PC-3 (cell line): Measurements from ENCODE around the gene MREG. TPM values are rescaled to one million over a fixed set of nuclear protein-coding genes. Genes with fewer than 3 reads are reported as not detected.

Experiments used
- ATAC-seq: fragments of 200-7000 bp; cut with Tn5 transposase; 2 replicates; pipeline ENCODE4 v1.9.1; 2020; ENCODE audit warnings: mild to moderate bottlenecking, moderate library complexity
- BruUV-seq: library from RNA; stranded (reverse); fragments of 400-500 nt; replicated peaks from 2 replicates; lab custom pipeline; 2021; lab: Mats Ljungman, UMichigan
- CTCF ChIA-PET: fragments of 300-600 bp; sonication (Branson Sonifier 250); formaldehyde crosslinking; loops from one replicate; lab custom pipeline; 2022; ENCODE audit warnings: antibody characterized with exemption; lab: Charles Lee
- POLR2A ChIA-PET: fragments of 300-600 bp; sonication (Branson Sonifier 250); formaldehyde crosslinking; loops from one replicate; lab custom pipeline; 2022; ENCODE audit warnings: antibody characterized with exemption; ENCODE audit not compliant: unreplicated experiment; lab: Charles Lee
- DNase-seq: peaks from one replicate; pipeline ENCODE4 v3.0.0-alpha.2; 2015
- H2AFZ ChIP-seq: fragments of 300-600 bp; sonication (generic); 2 replicates; pipeline ENCODE4 v1.6.0; 2016; ENCODE audit warnings: antibody characterized with exemption, low read length
- H3F3A ChIP-seq: fragments of 300-600 bp; sonication (generic); one replicate; pipeline ENCODE4 v1.6.0; 2017; ENCODE audit warnings: antibody characterized with exemption, low read length, control low read depth, mild to moderate bottlenecking; ENCODE audit not compliant: unreplicated experiment
- H3K27ac ChIP-seq: fragments of 300-600 bp; sonication (generic); 2 replicates; pipeline ENCODE4 v1.5.1; 2016; ENCODE audit warnings: mild to moderate bottlenecking, low read length
- H3K27me3 ChIP-seq: fragments of 300-600 bp; sonication (generic); 2 replicates; pipeline ENCODE4 v1.6.1; 2016; ENCODE audit warnings: low read length, mixed read lengths
- H3K36me3 ChIP-seq: fragments of 300-600 bp; sonication (generic); 2 replicates; pipeline ENCODE4 v1.6.1; 2016; ENCODE audit warnings: low read depth, mixed run types, low read length, mixed read lengths
- H3K4me1 ChIP-seq: fragments of 300-600 bp; sonication (generic); 2 replicates; pipeline ENCODE4 v1.5.1; 2016; ENCODE audit warnings: low read length; ENCODE audit not compliant: insufficient read depth
- H3K4me2 ChIP-seq: fragments of 300-600 bp; sonication (generic); 2 replicates; pipeline ENCODE4 v1.6.0; 2016; ENCODE audit warnings: low read length
- H3K4me3 ChIP-seq: fragments of 300-600 bp; sonication (generic); 2 replicates; pipeline ENCODE4 v1.5.1; 2016; ENCODE audit warnings: mild to moderate bottlenecking, low read length, mixed read lengths
- H3K79me2 ChIP-seq: fragments of 300-600 bp; sonication (generic); 2 replicates; pipeline ENCODE4 v1.6.1; 2017; ENCODE audit warnings: low read length, mixed read lengths
- H3K9ac ChIP-seq: fragments of 300-600 bp; sonication (generic); 2 replicates; pipeline ENCODE4 v1.6.0; 2016; ENCODE audit warnings: mild to moderate bottlenecking, low read length
- H3K9me2 ChIP-seq: fragments of 300-600 bp; sonication (generic); replicated peaks from 2 replicates; pipeline ENCODE4 v1.6.1; 2016; ENCODE audit warnings: mixed run types, low read length, mixed read lengths
- H3K9me3 ChIP-seq: fragments of 300-600 bp; sonication (generic); 2 replicates; pipeline ENCODE4 v1.6.1; 2016; ENCODE audit warnings: low read length, mixed read lengths
- H4K20me1 ChIP-seq: fragments of 300-600 bp; sonication (generic); 2 replicates; pipeline ENCODE4 v1.6.1; 2016; ENCODE audit warnings: low read length, mixed read lengths
- CTCF ChIP-seq: fragments of 300-600 bp; sonication (generic); conservative IDR thresholded peaks from 2 replicates; pipeline ENCODE4 v1.5.1; 2017; ENCODE audit warnings: antibody characterized with exemption, low read depth, mild to moderate bottlenecking, low read length
- EZH2 ChIP-seq: fragments of 300-600 bp; sonication (generic); IDR thresholded peaks from one replicate; pipeline ENCODE4 v1.6.1; 2017; ENCODE audit warnings: antibody characterized with exemption, mild to moderate bottlenecking, low read length; ENCODE audit not compliant: unreplicated experiment
- EZH2phosphoT487 ChIP-seq: fragments of 300-600 bp; sonication (generic); IDR thresholded peaks from 2 replicates; pipeline ENCODE4 v1.6.1; 2018; ENCODE audit warnings: mild to moderate bottlenecking, antibody characterized with exemption, low read length, borderline replicate concordance
- intact Hi-C: fragments of 100-400 bp; cut with micrococcal nuclease; formaldehyde crosslinking; loops from 2 replicates; pipeline ENCODE4 v1.9.0; 2023
- total RNA-seq: library from RNA; depleted of rRNA; stranded (reverse); fragments of >200 nt; gene quantifications from 2 replicates; pipeline ENCODE4 v1.2.3, GENCODE V29; 2014; rRNA removed

MREG gene
- total RNA-seq, 1 experiment from 2014 or later: 24.4 TPM

DNA sequence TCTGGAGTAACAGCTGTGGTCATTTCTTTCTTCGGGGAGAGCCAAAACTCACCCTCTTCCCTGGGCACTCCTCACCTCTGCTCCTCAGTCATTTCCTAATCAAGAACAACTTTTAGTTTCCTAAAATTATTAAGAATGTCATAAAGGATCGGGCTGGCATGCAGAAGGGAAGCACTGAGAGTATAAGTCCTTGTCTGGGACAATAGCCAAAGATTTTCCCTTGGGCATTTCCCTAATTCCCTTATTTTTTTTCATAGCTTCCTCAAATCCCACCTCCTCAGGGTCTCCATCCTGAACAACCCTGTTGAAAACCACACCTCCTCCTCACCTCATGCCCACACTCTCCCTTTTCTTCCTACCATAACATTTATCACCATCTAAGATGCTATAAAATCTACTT, 115.0 kb downstream of the MREG start:
- H3K36me3 ChIP-seq: no peaks in the 10 kb centered on the region
- no peaks in the 10 kb centered on the region for H3K79me2 ChIP-seq
- no TSS peak for BruUV-seq
- no peak overlapping the region for H3K4me3 ChIP-seq
- intact Hi-C loops: no loop called here
- H3K9me2 ChIP-seq: no peaks in the 10 kb centered on the region
- no peak overlapping the region for H3K9ac ChIP-seq
- ChIA-PET CTCF (no interaction called here), POLR2A (no interaction called here)
- H3F3A ChIP-seq: no peaks in the 10 kb centered on the region
- H3K4me1 ChIP-seq: peaks cover 16% of the 10 kb centered on the region; the same call in 1 of the 2 replicates
- DNase-seq (no peak), ATAC-seq (no peak)
- no peaks in the 10 kb centered on the region for H3K27me3 ChIP-seq
- H4K20me1 ChIP-seq: no peaks in the 10 kb centered on the region
- TF ChIP-seq EZH2 (no peak), CTCF (no peak), EZH2phosphoT487 (no peak)
- H3K9me3 ChIP-seq: no peaks in the 10 kb centered on the region
- no peak overlapping the region for H2AFZ ChIP-seq
- H3K27ac ChIP-seq: no peak overlapping the region
- H3K4me2 ChIP-seq: no peak overlapping the region

- no peak for DNase-seq
- H2AFZ ChIP-seq: no peak overlapping the region
- no peaks in the 10 kb centered on the region for H3K9me2 ChIP-seq
- peaks cover 13% of the 10 kb centered on the region; the same call in 1 of the 2 replicates for H3K4me1 ChIP-seq
- intact Hi-C loops: no loop called here
- H3K27ac ChIP-seq: no peak overlapping the region
- H3F3A ChIP-seq: no peaks in the 10 kb centered on the region
- ATAC-seq: no peak
- H3K9ac ChIP-seq: no peak overlapping the region
- BruUV-seq: no TSS peak
- H4K20me1 ChIP-seq: no peaks in the 10 kb centered on the region
- no peaks in the 10 kb centered on the region for H3K36me3 ChIP-seq
- ChIA-PET POLR2A (no interaction called here), CTCF (no interaction called here)
- no peak for TF ChIP-seq EZH2phosphoT487
- TF ChIP-seq CTCF: no peak
- H3K9me3 ChIP-seq: no peaks in the 10 kb centered on the region
- H3K27me3 ChIP-seq: no peaks in the 10 kb centered on the region
- H3K4me3 ChIP-seq: no peak overlapping the region
- no peaks in the 10 kb centered on the region for H3K79me2 ChIP-seq
- no peak overlapping the region for H3K4me2 ChIP-seq
Measured at GRCh38 chr2:215896921-215897320, 116.4 kb downstream of the MREG start.

DNA sequence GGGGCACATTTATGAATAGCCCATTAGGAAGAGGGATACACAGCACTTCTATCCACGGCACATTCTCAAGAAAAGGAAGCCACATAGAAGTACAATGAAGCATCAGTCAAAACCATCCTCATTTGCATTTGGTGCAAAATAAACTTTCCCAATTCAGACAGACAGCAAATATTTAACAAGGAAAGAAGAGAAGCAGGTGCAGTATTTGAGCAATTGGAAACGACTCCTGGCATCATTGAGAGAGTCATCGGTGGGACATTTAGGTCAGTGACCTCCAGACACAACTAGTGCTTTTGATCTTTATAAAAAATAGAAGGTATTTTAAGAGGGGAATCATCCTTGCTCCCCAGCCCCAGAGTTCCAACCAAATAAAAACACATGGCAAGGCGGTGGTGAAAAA, 118.0 kb downstream of the MREG start:
- H3K4me1 ChIP-seq: peaks cover 10% of the 10 kb centered on the region; the same call in 1 of the 2 replicates
- no peak overlapping the region for H3K9ac ChIP-seq
- no peaks in the 10 kb centered on the region for H3K9me3 ChIP-seq
- H3K79me2 ChIP-seq: no peaks in the 10 kb centered on the region
- no peaks in the 10 kb centered on the region for H3K27me3 ChIP-seq
- CTCF ChIA-PET: no interaction called here
- H3K9me2 ChIP-seq: no peaks in the 10 kb centered on the region
- H3K27ac ChIP-seq: no peak overlapping the region
- POLR2A ChIA-PET: no interaction called here
- no peaks in the 10 kb centered on the region for H4K20me1 ChIP-seq
- no peak for DNase-seq
- H3K4me3 ChIP-seq: no peak overlapping the region
- H3F3A ChIP-seq: no peaks in the 10 kb centered on the region
- TF ChIP-seq EZH2: no peak
- no peak for TF ChIP-seq CTCF
- no peak for TF ChIP-seq EZH2phosphoT487
- no peak for ATAC-seq
- H3K36me3 ChIP-seq: no peaks in the 10 kb centered on the region
- no peak overlapping the region for H2AFZ ChIP-seq
- no TSS peak for BruUV-seq
- intact Hi-C loops: no loop called here
- H3K4me2 ChIP-seq: no peak overlapping the region

Other genes with a start within 250 kb of the MREG start
- gene PECR, start 68.3 kb upstream of the MREG start, total RNA-seq: 23.0 and 26.0 TPM in 2 replicates
- gene TMEM169, start 68.4 kb upstream of the MREG start, total RNA-seq: not detected in 2 replicates
- gene XRCC5, start 95.8 kb upstream of the MREG start, total RNA-seq: 277 and 290 TPM in 2 replicates